GM12878 (cell line): ENCODE measurements around the gene GALNT9.

Source experiments
- BRCA1 ChIP-seq: IDR thresholded peaks from 2 replicates; pipeline ENCODE4 v1.6.1; 2011; ENCODE audit warnings: low read depth, low read length, improper control_type of control experiment
- EZH2 ChIP-seq: IDR thresholded peaks from 2 replicates; pipeline ENCODE4 v1.6.1; 2012; ENCODE audit warnings: low read depth, mild to moderate bottlenecking, control low read depth, inconsistent platforms, low read length, borderline replicate concordance; ENCODE audit not compliant: control insufficient read depth
- POLR2AphosphoS5 ChIP-seq: IDR thresholded peaks from 2 replicates; pipeline ENCODE4 v1.6.1; 2011; ENCODE audit warnings: mild to moderate bottlenecking, low read length, inconsistent platforms
- SP1 ChIP-seq: IDR thresholded peaks from one replicate; pipeline ENCODE4 v1.6.1; 2011; ENCODE audit warnings: low read depth, low read length
- TF ChIP-seq, protein P1 (sequence below): IDR thresholded peaks from 2 replicates; pipeline ENCODE4 v1.6.1; 2012; ENCODE audit warnings: low read depth, low read length, improper control_type of control experiment
- TF ChIP-seq, protein P2 (sequence below): IDR thresholded peaks from 2 replicates; pipeline ENCODE4 v1.6.1; 2012; ENCODE audit warnings: mild to moderate bottlenecking, low read depth, low read length
- TF ChIP-seq, protein P3 (sequence below), 3 experiments: IDR thresholded peaks in 2 of 3; conservative IDR thresholded peaks in 1 of 3; 2 replicates each; pipeline ENCODE4 v1.5.1; 2011; ENCODE audit warnings: low read depth in 3 of 3, low read length in 3 of 3, mild to moderate bottlenecking in 3 of 3, control low read depth in 2 of 3, moderate library complexity in 2 of 3, inconsistent platforms in 1 of 3, mixed read lengths in 1 of 3; ENCODE audit not compliant: control insufficient read depth in 2 of 3, insufficient read depth in 1 of 3; ENCODE audit errors: extremely low read depth in 1 of 3

DNA sequence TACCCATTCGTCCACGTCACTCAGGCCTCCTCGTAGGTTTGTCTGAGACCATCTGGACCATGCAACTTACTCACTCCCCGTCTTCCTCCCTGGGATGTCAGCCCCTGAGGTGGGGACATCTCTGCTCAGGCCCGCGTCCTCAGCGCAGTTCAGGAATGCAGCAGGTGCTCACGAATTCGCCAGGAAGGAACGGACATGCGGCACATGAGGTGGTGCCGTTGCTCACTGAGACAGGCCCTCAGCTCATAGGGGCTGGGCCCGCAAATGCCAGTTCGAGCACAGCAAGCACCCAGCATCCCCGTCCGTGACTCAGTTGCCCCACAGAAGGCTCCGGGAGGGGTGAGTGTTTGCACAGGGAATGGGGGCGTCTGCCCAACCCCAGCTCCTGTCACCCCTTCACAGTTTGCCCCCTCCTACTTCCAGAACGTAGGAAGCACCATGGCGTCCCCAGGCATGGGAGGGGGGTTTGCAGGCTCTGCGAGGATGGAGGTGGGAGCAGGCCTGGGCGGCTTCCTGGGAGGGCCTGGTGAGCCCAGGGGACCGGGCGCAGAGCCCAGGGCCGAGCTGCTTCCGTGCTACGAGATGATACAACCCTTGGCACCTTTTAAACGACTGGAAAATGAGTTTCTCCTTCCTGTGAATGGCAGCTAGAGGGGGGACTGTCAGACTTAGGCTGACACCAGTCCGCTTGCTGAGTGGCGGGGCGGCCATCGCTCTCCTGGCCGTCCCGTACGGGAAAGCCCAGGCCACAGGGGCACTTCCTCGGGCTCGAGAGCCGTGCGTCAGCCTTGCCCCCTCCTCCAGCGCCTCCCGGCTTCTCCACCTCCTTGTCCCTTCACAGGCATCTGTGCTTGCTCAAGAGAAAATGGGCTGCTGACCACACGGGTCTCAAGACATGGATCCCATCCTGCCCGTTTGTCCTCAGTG lies 6.9 kb downstream of the GALNT9 start:
- TF ChIP-seq, protein P1, sequence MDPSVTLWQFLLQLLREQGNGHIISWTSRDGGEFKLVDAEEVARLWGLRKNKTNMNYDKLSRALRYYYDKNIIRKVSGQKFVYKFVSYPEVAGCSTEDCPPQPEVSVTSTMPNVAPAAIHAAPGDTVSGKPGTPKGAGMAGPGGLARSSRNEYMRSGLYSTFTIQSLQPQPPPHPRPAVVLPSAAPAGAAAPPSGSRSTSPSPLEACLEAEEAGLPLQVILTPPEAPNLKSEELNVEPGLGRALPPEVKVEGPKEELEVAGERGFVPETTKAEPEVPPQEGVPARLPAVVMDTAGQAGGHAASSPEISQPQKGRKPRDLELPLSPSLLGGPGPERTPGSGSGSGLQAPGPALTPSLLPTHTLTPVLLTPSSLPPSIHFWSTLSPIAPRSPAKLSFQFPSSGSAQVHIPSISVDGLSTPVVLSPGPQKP = no peak
- TF ChIP-seq BRCA1 = no peak
- TF ChIP-seq EZH2 = no peak
- TF ChIP-seq, protein P2, sequence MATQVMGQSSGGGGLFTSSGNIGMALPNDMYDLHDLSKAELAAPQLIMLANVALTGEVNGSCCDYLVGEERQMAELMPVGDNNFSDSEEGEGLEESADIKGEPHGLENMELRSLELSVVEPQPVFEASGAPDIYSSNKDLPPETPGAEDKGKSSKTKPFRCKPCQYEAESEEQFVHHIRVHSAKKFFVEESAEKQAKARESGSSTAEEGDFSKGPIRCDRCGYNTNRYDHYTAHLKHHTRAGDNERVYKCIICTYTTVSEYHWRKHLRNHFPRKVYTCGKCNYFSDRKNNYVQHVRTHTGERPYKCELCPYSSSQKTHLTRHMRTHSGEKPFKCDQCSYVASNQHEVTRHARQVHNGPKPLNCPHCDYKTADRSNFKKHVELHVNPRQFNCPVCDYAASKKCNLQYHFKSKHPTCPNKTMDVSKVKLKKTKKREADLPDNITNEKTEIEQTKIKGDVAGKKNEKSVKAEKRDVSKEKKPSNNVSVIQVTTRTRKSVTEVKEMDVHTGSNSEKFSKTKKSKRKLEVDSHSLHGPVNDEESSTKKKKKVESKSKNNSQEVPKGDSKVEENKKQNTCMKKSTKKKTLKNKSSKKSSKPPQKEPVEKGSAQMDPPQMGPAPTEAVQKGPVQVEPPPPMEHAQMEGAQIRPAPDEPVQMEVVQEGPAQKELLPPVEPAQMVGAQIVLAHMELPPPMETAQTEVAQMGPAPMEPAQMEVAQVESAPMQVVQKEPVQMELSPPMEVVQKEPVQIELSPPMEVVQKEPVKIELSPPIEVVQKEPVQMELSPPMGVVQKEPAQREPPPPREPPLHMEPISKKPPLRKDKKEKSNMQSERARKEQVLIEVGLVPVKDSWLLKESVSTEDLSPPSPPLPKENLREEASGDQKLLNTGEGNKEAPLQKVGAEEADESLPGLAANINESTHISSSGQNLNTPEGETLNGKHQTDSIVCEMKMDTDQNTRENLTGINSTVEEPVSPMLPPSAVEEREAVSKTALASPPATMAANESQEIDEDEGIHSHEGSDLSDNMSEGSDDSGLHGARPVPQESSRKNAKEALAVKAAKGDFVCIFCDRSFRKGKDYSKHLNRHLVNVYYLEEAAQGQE = no peak
- TF ChIP-seq, protein P3, sequence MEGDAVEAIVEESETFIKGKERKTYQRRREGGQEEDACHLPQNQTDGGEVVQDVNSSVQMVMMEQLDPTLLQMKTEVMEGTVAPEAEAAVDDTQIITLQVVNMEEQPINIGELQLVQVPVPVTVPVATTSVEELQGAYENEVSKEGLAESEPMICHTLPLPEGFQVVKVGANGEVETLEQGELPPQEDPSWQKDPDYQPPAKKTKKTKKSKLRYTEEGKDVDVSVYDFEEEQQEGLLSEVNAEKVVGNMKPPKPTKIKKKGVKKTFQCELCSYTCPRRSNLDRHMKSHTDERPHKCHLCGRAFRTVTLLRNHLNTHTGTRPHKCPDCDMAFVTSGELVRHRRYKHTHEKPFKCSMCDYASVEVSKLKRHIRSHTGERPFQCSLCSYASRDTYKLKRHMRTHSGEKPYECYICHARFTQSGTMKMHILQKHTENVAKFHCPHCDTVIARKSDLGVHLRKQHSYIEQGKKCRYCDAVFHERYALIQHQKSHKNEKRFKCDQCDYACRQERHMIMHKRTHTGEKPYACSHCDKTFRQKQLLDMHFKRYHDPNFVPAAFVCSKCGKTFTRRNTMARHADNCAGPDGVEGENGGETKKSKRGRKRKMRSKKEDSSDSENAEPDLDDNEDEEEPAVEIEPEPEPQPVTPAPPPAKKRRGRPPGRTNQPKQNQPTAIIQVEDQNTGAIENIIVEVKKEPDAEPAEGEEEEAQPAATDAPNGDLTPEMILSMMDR (IDR thresholded peaks at IDR 0.05 in 2 of 3, conservative IDR thresholded peaks at IDR 0.05 in 1 of 3; ENCODE audit: control insufficient read depth in 2 of 3, extremely low read depth in 1 of 3, insufficient read depth in 1 of 3, low read depth in 3 of 3, low read length in 3 of 3) = no peak
- TF ChIP-seq SP1 = no peak
- TF ChIP-seq POLR2AphosphoS5 = no peak
